PC-9 (cell line): ENCODE measurements around the gene FBRSL1. TPM values are rescaled to one million over a fixed set of nuclear protein-coding genes. Genes with fewer than 3 reads are reported as not detected.

ENCODE experiments used
- BruUV-seq: library from RNA; stranded (reverse); fragments of 400-500 nt; replicated peaks from 2 replicates; lab custom pipeline; 2021; lab: Mats Ljungman, UMichigan
- CTCF ChIA-PET: fragments of 300-600 bp; sonication (Branson Sonifier 250); formaldehyde crosslinking; loops from one replicate; lab custom pipeline; 2022; ENCODE audit warnings: antibody characterized with exemption; lab: Charles Lee
- POLR2A ChIA-PET: fragments of 300-600 bp; sonication (Branson Sonifier 250); formaldehyde crosslinking; loops from one replicate; lab custom pipeline; 2022; ENCODE audit warnings: antibody characterized with exemption; ENCODE audit not compliant: unreplicated experiment; lab: Charles Lee
- DNase-seq, 2 experiments: peaks; one replicate each; pipeline versions ENCODE4 v3.0.0 to v3.0.0-alpha.2; 2015 to 2022; ENCODE audit warnings: mixed read lengths in 1 of 2
- H2AFZ ChIP-seq: fragments of 200-600 bp; sonication (generic); 2 replicates; pipeline ENCODE4 v1.8.1; 2017; ENCODE audit warnings: antibody characterized with exemption
- H3F3A ChIP-seq: fragments of 200-600 bp; sonication (generic); 2 replicates; pipeline ENCODE4 v1.8.1; 2017; ENCODE audit warnings: antibody characterized with exemption, mild to moderate bottlenecking, low read depth; ENCODE audit not compliant: insufficient read depth
- H3K27ac ChIP-seq: fragments of 200-600 bp; sonication (generic); 2 replicates; pipeline ENCODE4 v1.6.1; 2016; ENCODE audit warnings: mixed run types
- H3K27me3 ChIP-seq: fragments of 200-600 bp; sonication (generic); 2 replicates; pipeline ENCODE4 v1.6.1; 2016; ENCODE audit warnings: low read depth, mixed run types; ENCODE audit not compliant: insufficient read depth
- H3K36me3 ChIP-seq: fragments of 200-600 bp; sonication (generic); 2 replicates; pipeline ENCODE4 v1.6.1; 2016; ENCODE audit warnings: low read depth, mixed run types
- H3K4me1 ChIP-seq: fragments of 200-600 bp; sonication (generic); replicated peaks from 2 replicates; pipeline ENCODE4 v1.6.1; 2016; ENCODE audit warnings: mixed run types; ENCODE audit not compliant: insufficient read depth
- H3K4me2 ChIP-seq: fragments of 200-600 bp; sonication (generic); 2 replicates; pipeline ENCODE4 v1.6.1; 2017; ENCODE audit warnings: mixed run types
- H3K4me3 ChIP-seq: fragments of 200-600 bp; sonication (generic); 2 replicates; pipeline ENCODE4 v1.6.1; 2016; ENCODE audit warnings: mixed run types
- H3K79me2 ChIP-seq: fragments of 200-600 bp; sonication (generic); 2 replicates; pipeline ENCODE4 v1.6.1; 2017; ENCODE audit warnings: low read depth, mixed run types
- H3K9me2 ChIP-seq: fragments of 200-600 bp; sonication (generic); 2 replicates; pipeline ENCODE4 v1.8.1; 2017; ENCODE audit warnings: mild to moderate bottlenecking; ENCODE audit not compliant: insufficient read depth
- H3K9me3 ChIP-seq: fragments of 200-600 bp; sonication (generic); 2 replicates; pipeline ENCODE4 v1.8.1; 2016; ENCODE audit warnings: low read depth; ENCODE audit not compliant: insufficient read depth
- H4K20me1 ChIP-seq: fragments of 200-600 bp; sonication (generic); 2 replicates; pipeline ENCODE4 v1.8.1; 2017; ENCODE audit not compliant: insufficient read depth
- CTCF ChIP-seq: fragments of 200-600 bp; sonication (generic); conservative IDR thresholded peaks from 2 replicates; pipeline ENCODE4 v1.6.1; 2017; ENCODE audit warnings: mixed run types, antibody characterized with exemption, mild to moderate bottlenecking, moderate library complexity
- EZH2 ChIP-seq: fragments of 200-600 bp; sonication (generic); IDR thresholded peaks from 2 replicates; pipeline ENCODE4 v1.8.0; 2017; ENCODE audit warnings: antibody characterized with exemption, low read depth
- intact Hi-C: fragments of 100-400 bp; cut with micrococcal nuclease; formaldehyde crosslinking; loops from one replicate; pipeline ENCODE4 v1.10.0; 2022; ENCODE audit not compliant: unreplicated experiment
- total RNA-seq: library from RNA; stranded (reverse); gene quantifications from 2 replicates; pipeline ENCODE4 v1.2.3, GENCODE V29; 2021

The FBRSL1 gene
- total RNA-seq, 1 experiment from 2014 or later: 59.5 TPM

GRCh38 chr12:132443091-132443490 lies 46.9 kb upstream of the FBRSL1 start:
- no peak overlapping the region for H3K4me2 ChIP-seq
- no peaks in the 10 kb centered on the region for H4K20me1 ChIP-seq
- no peak for DNase-seq
- H3K27me3 ChIP-seq: peaks cover 44% of the 10 kb centered on the region
- H3K9me2 ChIP-seq: no peaks in the 10 kb centered on the region
- CTCF ChIA-PET: no interaction called here
- no TSS peak for BruUV-seq
- peaks cover 15% of the 10 kb centered on the region for H3F3A ChIP-seq
- TF ChIP-seq EZH2 (no peak), CTCF (no peak)
- POLR2A ChIA-PET: no interaction called here
- H3K4me1 ChIP-seq: peaks cover 4% of the 10 kb centered on the region; the same call in 1 of the 2 replicates
- intact Hi-C loops: no loop called here
- H3K27ac ChIP-seq: no peak overlapping the region
- H3K9me3 ChIP-seq: peaks cover 4% of the 10 kb centered on the region; the same call in 1 of the 2 replicates
- H3K4me3 ChIP-seq: no peak overlapping the region
- H3K36me3 ChIP-seq: no peaks in the 10 kb centered on the region
- H2AFZ ChIP-seq: no peak overlapping the region
- H3K79me2 ChIP-seq: no peaks in the 10 kb centered on the region

- Histone ChIP-seq H3K4me2 (0 out of 2 replicates have a peak overlapping the region, but pooled peaks have one; percentile 83), H3K27me3 (peaks cover 43% of the 10 kb centered on the region), H3K4me3 (no peak overlapping the region), H3K9me2 (no peaks in the 10 kb centered on the region), H3K79me2 (no peaks in the 10 kb centered on the region), H2AFZ (no peak overlapping the region), H3K4me1 (peaks cover 4% of the 10 kb centered on the region; the same call in 1 of the 2 replicates), H3F3A (peaks cover 15% of the 10 kb centered on the region), H4K20me1 (no peaks in the 10 kb centered on the region), H3K27ac (no peak overlapping the region), H3K36me3 (no peaks in the 10 kb centered on the region), H3K9me3 (peaks cover 4% of the 10 kb centered on the region; the same call in 1 of the 2 replicates)
- ChIA-PET POLR2A (no interaction called here), CTCF (no interaction called here)
- no peak for DNase-seq
- intact Hi-C loops: no loop called here
- no peak for TF ChIP-seq EZH2
- TF ChIP-seq CTCF: no peak
- no TSS peak for BruUV-seq
These were observed 45.7 kb upstream of the FBRSL1 start for GRCh38 chr12:132444283-132444682.

GRCh38 chr12:132444957-132445883 lies 44.7 kb upstream of the FBRSL1 start:
- Histone ChIP-seq H3K9me2 (no peaks in the 10 kb centered on the region), H3K4me2 (peak overlapping the region; percentile 83), H3K36me3 (no peaks in the 10 kb centered on the region), H3K9me3 (peaks cover 4% of the 10 kb centered on the region; the same call in 1 of the 2 replicates), H2AFZ (peak overlapping the region; percentile 95), H3K27me3 (peaks cover 43% of the 10 kb centered on the region), H3F3A (peaks cover 15% of the 10 kb centered on the region), H3K79me2 (no peaks in the 10 kb centered on the region), H3K27ac (peak overlapping the region; percentile 48), H4K20me1 (no peaks in the 10 kb centered on the region), H3K4me1 (peaks cover 4% of the 10 kb centered on the region; the same call in 1 of the 2 replicates), H3K4me3 (peak overlapping the region; percentile 69)
- no peak for DNase-seq
- CTCF ChIA-PET: no interaction called here
- TF ChIP-seq CTCF (no peak), EZH2 (no peak)
- BruUV-seq: TSS peak; percentile 52
- intact Hi-C loops: no loop called here
- POLR2A ChIA-PET: no interaction called here
